AG04449 (cell line): ENCODE data around the gene MCOLN1.

Experiments used
- CTCF ChIA-PET: fragments of 350-600 bp; formaldehyde crosslinking; extraction: SDS; loops from one replicate; lab custom pipeline; 2021; ENCODE audit warnings: antibody characterized with exemption; lab: Yijun Ruan, JAX
- POLR2A ChIA-PET: fragments of 400-600, 350-600 bp; formaldehyde crosslinking; extraction: SDS; loops from one replicate; lab custom pipeline; 2020; ENCODE audit warnings: antibody characterized with exemption, inconsistent platforms; lab: Yijun Ruan, JAX
- DNase-seq: peaks from one replicate; pipeline ENCODE4 v3.0.0-alpha.2; 2010; ENCODE audit warnings: low read depth, low spot score
- H3K4me3 ChIP-seq: 2 replicates; pipeline ENCODE4 v1.5.1; 2011; ENCODE audit warnings: low read depth, mild to moderate bottlenecking, control low read depth, low read length
- CTCF ChIP-seq: IDR thresholded peaks from one replicate; pipeline ENCODE4 v1.5.1; 2011; ENCODE audit warnings: mild to moderate bottlenecking, moderate library complexity, low read length, control low read depth, inconsistent platforms; ENCODE audit not compliant: insufficient read depth; ENCODE audit errors: missing control alignments

Gene MCOLN1

DNA sequence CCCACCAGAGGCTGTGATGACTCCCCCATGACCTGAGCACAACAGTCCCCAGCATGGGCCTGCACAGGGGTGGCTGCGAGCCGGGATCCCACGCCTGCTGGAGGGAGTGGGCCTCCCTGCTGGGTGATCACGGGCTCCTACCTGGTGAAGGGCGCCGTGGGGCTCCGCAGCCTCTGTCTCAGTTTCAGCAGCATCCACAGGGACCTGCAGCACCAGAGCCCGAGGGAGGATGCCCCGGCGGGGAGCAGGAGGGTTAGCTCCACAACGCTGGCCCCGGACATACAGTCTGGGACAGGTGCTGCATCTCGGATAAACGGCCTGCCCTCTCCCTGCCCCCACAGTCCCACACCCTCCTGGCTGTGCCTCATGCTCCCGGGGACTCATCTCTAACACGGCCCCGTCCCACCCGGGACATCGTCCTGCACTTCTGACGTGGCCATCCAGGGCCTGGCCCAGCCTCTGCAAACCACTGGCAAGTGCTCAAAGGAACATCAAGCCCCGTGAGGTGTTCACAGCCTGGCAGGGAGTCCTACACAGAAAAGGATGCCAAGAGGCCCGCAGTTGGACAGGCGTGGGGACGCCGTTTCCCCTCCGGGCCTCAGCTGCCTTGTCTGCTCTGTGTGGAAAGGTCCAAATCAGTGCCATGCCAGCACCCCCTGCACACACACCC, 44.1 kb upstream of the MCOLN1 start:
- POLR2A ChIA-PET, result no interaction called here
- CTCF ChIA-PET, result no interaction called here
- DNase-seq, result no peak
- no peak overlapping the region for H3K4me3 ChIP-seq
- TF ChIP-seq CTCF, result no peak

DNA sequence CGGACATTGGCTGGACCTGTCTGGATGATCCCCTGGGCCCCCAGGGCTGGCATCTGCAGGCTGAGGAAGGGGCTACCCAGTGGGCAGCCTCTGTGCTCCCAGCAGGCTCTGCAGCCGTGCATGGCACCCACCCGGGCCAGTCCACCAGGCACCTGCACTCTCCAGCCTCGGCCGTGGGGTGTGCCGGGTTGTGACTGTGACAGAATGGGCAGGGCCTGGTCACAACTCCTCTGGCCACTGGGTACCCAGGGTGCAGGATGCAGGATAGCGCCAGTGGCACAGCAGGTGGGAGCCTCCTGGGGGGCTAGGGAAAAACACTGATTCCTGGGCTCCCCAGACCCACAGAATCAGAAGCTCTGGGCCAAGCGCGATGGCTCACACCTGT, 43.6 kb upstream of the MCOLN1 start:
- TF ChIP-seq CTCF, result no peak
- POLR2A ChIA-PET, result no interaction called here
- CTCF ChIA-PET, result no interaction called here
- H3K4me3 ChIP-seq, result no peak overlapping the region
- no peak for DNase-seq

DNA sequence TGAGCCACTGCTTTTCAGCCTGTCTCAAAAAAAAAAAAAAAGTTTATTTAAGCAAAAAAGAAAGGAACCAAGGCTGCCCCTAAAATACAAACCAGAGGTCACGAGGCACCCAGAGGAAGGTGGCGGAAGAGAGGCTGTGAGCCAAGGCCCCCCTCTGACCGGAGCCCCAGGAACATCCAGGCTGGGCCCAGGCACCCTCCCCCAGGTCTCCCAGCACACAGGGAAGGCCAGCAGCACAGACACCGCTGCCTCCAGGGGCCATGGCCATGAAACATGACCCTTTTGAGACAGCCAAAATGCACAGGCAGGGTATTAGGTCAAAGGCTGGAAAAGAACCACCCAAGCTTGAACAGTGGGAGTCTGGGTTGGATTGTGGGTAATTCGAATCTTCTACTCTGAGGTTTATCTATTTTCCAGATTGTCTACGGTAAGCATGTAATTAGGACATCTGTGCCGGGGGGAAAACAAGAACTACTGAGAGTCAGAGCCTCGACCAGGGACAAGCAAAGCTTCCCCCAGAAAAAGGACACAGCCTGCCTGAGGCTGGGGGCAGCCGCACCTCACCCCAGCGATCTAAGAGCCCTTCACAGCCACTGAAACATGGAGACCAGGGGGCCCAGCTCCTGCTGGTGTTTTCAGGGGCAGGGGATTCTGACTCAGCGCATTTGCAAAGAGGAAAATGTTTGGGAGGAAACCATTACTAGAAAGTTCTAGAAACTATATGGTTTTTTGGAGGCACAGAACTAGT, 42.0 kb upstream of the MCOLN1 start:
- no peak for TF ChIP-seq CTCF
- ChIA-PET POLR2A (no interaction called here), CTCF (interaction anchor here (1.3 kb wide), 1 partner anchor 17 kb away, joined by 4 read pairs; a partner anchor contains a TSS)
- DNase-seq, result no peak
- no peak overlapping the region for H3K4me3 ChIP-seq

- no peak for TF ChIP-seq CTCF
- ChIA-PET CTCF (interaction anchor here (1.3 kb wide), 1 partner anchor 16 kb away, joined by 4 read pairs; a partner anchor contains a TSS), POLR2A (no interaction called here)
- no peak for DNase-seq
- no peak overlapping the region for H3K4me3 ChIP-seq
Measured at GRCh38 chr19:7480970-7481255, 41.5 kb upstream of the MCOLN1 start.

GRCh38 chr19:7482584-7483439, 39.6 kb upstream of the MCOLN1 start:
- no peak for TF ChIP-seq CTCF
- H3K4me3 ChIP-seq, result no peak overlapping the region
- POLR2A ChIA-PET, result no interaction called here
- no peak for DNase-seq
- CTCF ChIA-PET, result no interaction called here

DNA sequence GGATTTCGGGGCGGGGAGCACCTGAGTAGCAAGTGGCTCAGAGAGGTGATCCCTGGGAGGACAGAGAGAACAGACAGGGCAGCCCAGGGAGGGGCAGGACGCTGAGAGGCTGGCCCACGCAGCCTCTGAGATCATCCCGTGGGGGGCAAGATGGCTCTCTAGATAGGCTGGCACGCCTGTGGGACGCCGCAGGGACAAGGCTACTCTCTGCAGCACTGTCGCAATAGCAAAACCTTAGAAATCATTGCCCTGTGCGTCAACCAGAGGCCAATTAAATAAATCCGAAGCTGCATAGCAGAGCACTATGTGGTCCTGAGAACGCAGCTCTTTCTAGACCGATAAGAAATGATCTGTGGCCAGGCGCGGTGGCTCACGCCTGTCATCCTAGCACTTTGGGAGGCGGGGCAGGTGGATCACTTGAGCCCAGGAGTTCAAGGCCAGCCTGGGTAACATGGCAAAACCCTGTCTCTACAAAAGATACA, 38.7 kb upstream of the MCOLN1 start:
- H3K4me3 ChIP-seq, result no peak overlapping the region
- POLR2A ChIA-PET, result no interaction called here
- no peak for DNase-seq
- CTCF ChIA-PET, result interaction anchor here (1.6 kb wide), 1 partner anchor 13 kb away, joined by 6 read pairs; a partner anchor contains a TSS
- no peak for TF ChIP-seq CTCF
